Ishikawa (cell line): ENCODE measurements around the gene ST6GALNAC2.

Experiments used
- CEBPB ChIP-seq: IDR thresholded peaks from 2 replicates; pipeline ENCODE4 v1.6.1; 2012
- EGR1 ChIP-seq: IDR thresholded peaks from 2 replicates; pipeline ENCODE4 v1.6.1; 2012
- EP300 ChIP-seq: IDR thresholded peaks from 2 replicates; pipeline ENCODE4 v1.6.1; 2012; ENCODE audit warnings: borderline replicate concordance
- FOXM1 ChIP-seq: IDR thresholded peaks from 2 replicates; pipeline ENCODE4 v1.6.1; 2012; ENCODE audit warnings: low read depth, borderline replicate concordance
- RAD21 ChIP-seq: IDR thresholded peaks from 2 replicates; pipeline ENCODE4 v1.6.1; 2012; ENCODE audit warnings: low read depth
- REST ChIP-seq: IDR thresholded peaks from 2 replicates; pipeline ENCODE4 v1.6.1; 2012; ENCODE audit warnings: low read depth, mild to moderate bottlenecking
- TAF1 ChIP-seq: IDR thresholded peaks from 2 replicates; pipeline ENCODE4 v1.6.1; 2012; ENCODE audit warnings: low read depth, mild to moderate bottlenecking
- USF1 ChIP-seq: IDR thresholded peaks from 2 replicates; pipeline ENCODE4 v1.6.1; 2012
- YY1 ChIP-seq: IDR thresholded peaks from 2 replicates; pipeline ENCODE4 v1.6.1; 2012; ENCODE audit warnings: low read depth
- ZBTB7A ChIP-seq: IDR thresholded peaks from 2 replicates; pipeline ENCODE4 v1.6.1; 2012; ENCODE audit warnings: low read depth
- TF ChIP-seq, protein P1 (sequence below): IDR thresholded peaks from 2 replicates; pipeline ENCODE4 v1.6.1; 2012

GRCh38 chr17:76593959-76594358 is 8.3 kb upstream of the ST6GALNAC2 start:
- TF ChIP-seq YY1 (no peak), CEBPB (no peak), REST (no peak), USF1 (no peak), TAF1 (no peak), EP300 (no peak), EGR1 (no peak), FOXM1 (no peak), ZBTB7A (no peak), RAD21 (no peak; the same call in 1 of the 2 replicates)
- TF ChIP-seq, protein P1, sequence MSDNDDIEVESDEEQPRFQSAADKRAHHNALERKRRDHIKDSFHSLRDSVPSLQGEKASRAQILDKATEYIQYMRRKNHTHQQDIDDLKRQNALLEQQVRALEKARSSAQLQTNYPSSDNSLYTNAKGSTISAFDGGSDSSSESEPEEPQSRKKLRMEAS, result no peak
